ENCODE results near the gene PNPLA5.

The PNPLA5 gene

DNA sequence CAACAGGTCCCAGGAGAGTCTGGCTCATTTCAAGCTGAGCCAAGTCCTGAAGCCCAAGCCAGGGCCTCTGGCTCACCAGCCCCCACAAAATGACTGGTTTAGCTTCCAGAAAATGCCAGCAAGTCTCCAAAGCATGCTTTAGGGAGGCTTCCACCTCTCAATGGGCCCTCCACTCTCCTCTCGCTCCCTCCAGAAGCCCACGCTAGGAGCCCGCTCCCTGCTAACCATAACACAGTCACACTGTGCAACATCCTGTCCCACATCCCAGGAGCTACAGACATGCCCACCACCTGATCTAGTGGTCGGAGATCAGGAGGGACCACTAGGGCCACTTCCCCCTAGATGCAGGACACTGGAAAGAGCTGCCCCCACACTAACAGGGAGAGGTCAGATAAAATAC lies 36.4 kb downstream of the PNPLA5 start:
- DNase-seq (ENCODE audit: low read depth in 2 of 3, low spot score in 2 of 3): no peak

DNA sequence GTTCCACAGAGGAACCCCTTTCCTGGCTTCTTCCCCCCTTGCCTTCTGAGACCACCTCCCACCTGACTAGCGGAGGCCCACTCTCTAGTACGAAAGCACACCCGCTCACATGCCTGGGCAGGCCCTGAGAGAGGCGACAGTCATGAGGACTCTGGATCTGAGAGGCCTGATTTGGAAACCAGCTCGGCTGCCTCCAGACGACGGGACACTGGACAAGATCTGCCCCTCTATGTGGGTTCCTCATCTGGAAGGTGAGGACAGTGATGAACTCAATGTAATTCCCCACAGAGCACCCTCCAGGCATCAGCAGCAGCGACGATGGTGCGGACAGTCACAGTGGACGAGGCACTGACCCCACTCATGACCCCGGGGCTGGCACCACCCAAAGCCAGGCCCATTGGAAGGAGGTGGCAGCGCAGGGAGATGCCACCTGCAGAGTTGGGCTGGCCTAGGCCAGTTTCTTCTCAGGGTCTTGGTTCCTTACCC lies 37.0 kb downstream of the PNPLA5 start:
- no peak for DNase-seq (ENCODE audit: low read depth in 2 of 3, low spot score in 2 of 3)

DNA sequence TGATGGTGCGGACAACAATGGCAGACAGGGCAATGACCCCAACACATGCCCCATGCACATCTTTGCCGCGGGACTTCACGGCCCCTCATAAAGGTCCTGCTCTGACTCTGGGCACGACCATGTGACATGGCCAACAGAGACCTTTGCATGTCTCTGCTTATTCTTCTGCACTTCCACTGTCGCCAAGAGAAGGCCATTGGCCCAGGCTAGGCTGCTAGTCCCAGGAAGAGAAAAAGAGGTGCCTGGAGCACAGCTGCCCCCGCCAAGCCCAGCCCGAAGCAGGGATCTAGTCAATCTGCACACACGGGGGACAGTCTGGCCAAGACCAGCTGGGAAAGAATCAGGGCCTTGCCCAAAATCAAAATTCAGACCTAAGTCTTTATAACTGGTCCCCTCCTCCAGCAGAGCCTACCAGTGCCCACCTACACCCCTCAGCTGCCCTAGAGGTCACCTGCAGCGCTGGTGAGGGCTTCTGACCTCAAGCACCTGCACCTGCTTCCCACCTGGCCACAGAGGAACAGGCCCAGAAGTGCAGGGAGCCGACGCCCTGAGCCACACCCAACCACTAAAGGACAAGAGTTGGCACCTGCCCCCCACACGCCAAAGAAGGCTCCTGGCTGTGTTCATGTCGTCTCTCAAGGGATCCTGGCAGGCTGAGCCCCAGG lies 37.6 kb downstream of the PNPLA5 start:
- no peak for DNase-seq (ENCODE audit: low read depth in 2 of 3, low spot score in 2 of 3)

DNA sequence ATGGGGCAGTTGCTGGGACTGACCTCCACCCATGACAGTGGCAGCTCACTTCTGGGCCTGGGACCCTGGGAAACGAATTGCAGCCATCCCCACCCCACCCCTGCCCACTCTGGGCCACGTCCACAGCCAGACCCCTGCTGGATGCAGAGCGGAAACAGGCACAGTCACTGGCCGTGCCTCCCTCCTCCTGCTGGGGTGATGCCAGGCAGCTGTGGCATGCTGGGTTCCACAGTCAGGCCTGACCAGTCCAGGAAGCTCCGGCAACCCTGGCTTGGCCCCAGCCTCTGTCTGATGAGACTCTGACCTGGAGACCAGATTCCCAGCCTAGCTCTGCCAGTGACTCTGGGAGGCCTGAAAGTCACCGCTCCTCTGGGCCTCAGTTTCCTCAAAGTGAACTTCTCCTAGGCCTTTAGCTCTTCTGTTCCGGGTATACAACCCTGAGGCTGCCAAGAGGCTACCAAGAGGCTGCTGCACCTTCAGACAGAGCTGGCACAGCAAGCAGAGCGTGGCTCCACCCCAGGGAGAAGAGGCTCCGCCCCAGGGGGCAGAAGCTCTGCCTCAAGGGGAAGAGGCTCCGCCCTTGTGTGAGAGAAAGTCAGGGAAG lies 38.4 kb downstream of the PNPLA5 start:
- no peak for DNase-seq (ENCODE audit: low read depth in 2 of 3, low spot score in 2 of 3)

DNA sequence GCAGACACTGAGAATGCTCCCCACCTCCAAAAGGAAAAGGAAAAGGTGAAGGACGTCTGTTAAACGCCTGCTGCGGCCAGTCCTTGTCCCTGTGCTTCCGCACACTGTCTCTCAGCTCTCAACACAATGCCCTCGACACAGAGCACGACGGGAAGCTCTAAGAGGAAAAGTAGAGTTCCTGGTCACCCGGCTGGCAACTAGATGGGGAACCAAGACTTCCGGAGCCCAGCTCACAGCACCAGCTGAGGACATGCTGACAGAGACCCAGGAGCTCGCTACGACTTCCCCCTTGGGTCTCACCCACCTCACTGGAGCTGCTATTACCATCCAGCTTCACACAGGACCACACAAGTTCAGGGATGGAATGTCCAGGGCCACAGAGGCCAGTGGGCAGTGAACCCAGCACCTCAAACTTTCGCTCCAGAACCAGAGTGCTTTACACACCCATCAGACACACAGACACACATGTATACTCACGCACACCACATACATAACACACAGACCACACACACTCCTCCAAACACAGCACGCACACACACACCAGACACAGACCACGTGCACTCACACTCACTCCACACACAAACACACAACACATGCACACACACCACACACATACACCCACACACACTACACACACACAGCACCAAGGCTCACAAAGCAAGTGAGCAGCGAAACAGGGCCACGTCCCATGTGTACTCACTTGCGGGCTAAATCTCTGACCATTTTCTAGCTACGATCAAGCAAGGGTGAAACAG lies 39.1 kb downstream of the PNPLA5 start:
- no peak for DNase-seq (ENCODE audit: low read depth in 2 of 3, low spot score in 2 of 3)

DNA sequence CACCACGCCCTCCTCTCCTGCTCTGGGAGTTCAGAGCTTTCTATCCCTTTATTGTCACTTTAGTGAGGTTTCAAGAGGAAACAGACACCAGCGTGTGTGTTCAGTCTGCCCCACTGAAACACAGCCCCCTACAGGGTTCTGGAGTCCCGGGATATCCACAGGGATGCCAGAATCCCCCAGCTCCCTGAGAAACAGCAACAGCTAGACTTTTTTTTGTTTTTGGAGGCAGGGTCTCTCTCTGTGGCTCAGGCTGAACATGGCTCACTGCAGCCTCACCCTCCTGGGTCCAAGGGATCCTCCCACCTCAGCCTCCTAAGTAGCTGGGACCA lies 39.9 kb downstream of the PNPLA5 start:
- DNase-seq (ENCODE audit: low read depth in 2 of 3, low spot score in 2 of 3): no peak

DNA sequence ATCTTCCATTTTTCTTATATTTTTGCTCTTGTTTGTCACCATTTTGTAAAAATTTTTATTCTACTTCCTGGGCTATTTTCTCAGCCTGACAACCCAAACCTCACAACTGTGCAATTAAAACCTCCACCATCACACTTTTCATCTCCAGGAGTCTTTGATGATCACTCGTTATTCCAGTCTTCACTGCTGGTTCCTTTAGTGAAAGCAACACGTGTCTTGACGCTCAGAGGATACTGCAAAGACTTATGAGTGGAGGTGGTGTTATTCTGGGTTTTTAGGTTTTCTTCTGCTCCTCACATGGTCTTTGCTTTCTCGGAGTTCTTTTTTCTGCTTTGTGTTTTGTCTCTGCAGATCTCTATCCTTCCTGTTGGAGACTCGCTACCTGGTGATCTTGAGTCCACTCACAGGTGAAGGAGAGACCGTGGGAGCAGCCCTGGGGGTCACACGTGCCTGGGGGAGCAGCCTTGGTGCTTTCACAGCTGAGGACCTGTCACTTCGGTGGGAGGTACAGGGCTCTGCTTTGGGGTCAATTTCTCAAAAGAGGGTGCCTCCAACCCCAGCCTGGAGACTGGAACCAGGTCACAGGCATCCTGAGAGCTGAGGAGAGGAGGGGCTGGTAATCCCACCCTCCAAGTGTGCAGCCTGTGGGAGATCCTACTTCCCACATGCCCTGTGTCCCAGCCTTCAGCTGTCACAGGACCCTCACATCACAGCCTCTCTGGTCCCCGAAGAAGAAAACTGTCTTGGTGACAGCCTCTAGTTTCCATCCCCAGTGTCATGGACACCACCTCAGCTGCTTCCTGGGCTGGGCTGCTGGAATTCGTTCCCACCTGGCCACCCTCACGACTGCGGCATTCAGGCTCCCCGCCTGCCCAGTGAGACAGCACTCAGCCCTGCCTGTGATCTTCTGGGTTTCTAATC lies 40.5 kb downstream of the PNPLA5 start:
- no peak for DNase-seq (ENCODE audit: low read depth in 2 of 3, low spot score in 2 of 3)

DNA sequence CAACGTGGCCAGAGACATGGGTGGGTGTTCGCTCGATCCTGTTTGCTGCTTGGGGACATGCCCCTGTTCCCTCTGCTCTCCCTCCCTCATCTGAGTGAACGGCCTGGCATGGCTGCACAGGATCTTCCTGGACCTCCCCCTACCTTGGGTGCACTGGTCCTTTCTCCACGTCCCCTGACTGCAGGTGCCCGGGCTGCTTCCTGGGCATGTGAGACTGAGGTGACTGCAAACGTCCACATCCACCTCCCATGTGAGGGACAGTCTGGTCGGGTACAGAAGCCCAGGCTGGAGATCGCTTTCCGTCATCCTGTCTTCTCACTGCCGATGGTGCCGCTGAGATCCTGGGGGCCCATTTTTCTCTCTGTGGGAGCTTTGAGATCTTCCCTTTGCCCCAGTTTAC lies 41.3 kb downstream of the PNPLA5 start:
- DNase-seq (ENCODE audit: low read depth in 2 of 3, low spot score in 2 of 3): no peak

DNA sequence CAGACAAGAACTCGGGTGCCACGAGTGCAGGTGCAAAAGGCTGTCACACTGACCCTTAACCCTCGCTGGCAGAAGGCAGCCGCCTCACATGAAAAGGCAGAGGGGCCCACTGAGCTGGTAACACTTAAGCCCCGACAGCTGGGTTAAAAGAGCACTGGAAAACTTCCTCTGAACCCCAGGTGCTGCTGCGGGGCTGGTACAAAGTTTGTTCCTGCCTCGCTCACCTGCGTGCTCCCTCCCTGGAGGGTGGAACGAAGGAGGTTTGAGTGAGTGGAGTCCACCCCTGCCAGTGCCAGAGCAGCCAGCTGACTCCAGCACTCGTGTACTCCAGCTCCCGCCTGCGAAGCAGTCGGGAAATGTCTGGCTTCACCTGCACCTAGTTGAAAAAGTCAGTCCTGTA lies 42.1 kb downstream of the PNPLA5 start:
- no peak for DNase-seq (ENCODE audit: low read depth in 2 of 3, low spot score in 2 of 3)

DNA sequence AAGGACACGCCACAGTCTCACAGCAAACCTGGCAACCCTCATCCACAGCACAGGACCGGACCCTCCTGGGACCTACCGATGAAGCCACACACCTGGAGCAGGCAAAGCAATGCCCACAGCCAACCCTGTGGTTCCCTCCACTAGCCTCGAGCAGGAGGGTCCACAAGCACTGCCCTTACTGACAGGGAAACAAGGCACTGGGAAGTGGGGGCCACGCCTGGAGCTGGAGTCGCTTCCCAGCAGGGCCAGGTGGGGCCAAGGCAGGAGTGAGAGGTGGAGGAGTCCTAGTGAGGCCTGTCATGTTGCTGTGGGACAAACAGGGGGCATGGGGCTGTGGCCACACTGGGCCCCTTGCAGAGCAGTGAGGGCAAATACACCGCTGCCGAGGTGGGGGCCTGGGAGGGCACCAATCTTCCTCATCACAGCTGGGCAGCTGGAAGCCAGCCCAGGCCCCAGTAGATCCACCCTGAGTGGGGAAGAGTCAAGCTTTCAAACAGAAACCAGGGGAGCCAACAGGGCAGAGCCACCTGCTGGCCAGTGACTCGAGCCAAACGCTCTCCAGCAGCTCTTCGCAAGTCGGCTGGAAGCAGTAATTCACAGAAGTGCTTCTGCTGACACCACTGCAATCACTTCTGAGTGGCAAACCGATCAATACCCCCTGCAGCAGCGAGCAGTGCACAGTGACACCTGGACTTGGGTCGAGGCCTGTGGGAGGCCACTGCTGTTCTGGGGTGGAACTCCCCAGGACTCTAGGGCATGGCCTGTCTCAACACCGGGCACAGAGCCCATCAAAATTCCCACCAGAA lies 43.2 kb downstream of the PNPLA5 start:
- no peak for DNase-seq (ENCODE audit: low read depth in 2 of 3, low spot score in 2 of 3)

DNA sequence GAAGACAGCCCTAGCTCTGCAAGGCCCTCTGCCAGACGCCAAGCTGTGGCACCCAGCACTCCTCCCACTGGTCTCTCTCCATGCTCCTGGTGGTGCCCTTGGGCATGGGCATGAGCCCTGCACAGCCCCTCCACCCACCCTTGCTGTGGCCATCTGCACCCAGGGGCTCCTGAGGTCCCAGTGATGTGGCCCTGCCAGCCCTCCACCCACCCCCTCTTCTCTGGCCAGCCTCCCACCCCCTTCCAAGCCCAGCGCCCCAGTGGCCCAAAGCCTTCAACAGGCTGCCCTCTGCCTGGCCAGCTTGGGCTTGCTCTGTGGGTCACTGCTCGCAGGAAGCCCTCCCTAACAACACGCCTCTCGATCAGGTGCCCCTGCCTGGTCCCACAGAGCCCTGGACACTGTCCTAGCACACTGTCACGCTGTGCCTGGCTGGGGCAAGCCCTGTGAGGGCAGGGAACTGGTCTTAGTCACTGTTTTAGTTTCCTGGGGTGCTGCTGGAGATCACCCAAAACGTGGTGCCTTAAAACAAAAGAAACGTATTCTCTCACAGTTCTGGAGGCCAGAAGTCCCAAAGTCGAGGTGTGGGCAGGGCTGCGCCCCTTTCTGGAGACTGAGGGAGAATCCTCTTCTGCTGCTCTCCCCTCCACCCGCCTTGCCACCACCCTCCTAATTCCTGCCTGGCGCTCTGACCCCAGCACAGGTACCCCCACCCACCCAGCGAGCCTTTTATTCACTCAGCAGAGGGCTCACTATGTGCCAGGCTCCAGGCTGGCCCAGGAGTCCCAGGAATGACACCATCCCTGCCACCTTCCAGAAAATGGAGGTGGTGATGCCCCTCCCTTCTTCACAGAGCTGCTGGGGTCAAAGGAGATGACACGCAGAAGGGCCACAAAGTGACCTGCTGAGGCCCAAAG lies 44.2 kb downstream of the PNPLA5 start:
- DNase-seq (ENCODE audit: low read depth in 2 of 3, low spot score in 2 of 3): no peak

DNA sequence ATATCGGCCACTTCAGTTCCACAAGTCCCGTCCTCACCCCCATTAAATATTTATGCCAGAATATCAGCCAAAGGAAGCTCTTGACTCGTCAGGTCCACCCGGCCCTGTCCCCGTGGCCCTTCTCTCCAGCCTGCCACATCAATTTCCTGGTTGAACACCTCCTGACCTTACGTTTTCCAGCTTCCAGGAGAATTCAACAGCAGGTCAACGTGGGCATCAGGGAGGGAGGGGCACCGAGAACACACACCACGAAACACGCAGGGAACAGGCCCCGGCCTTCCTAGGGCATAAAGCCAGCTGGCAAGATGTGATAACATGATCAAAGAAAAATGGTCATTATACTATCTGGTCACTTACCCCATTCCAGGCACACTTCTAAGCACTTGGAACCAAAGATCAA lies 44.8 kb downstream of the PNPLA5 start:
- DNase-seq (ENCODE audit: low read depth in 2 of 3, low spot score in 2 of 3): no peak

DNA sequence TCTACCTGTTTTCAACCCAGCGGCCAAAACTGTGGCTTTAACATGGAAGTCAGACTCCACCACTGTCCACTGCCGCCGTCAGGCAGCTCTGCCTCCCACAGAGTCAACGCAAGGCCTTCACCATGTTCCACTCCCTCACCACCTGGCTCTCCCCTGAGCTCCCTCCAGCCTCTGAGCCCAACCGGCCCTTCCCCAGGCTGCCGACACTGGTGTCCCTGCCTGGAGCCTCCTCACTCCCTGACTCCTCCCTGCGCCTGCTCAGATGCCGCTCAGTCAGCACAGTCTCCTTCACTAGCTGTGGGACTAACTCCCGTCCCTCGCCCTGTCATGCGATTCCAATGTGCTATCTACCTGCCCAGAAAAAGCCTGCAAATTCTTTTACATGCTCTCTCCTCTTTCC lies 45.8 kb downstream of the PNPLA5 start:
- DNase-seq (ENCODE audit: low read depth in 2 of 3, low spot score in 2 of 3): no peak

DNA sequence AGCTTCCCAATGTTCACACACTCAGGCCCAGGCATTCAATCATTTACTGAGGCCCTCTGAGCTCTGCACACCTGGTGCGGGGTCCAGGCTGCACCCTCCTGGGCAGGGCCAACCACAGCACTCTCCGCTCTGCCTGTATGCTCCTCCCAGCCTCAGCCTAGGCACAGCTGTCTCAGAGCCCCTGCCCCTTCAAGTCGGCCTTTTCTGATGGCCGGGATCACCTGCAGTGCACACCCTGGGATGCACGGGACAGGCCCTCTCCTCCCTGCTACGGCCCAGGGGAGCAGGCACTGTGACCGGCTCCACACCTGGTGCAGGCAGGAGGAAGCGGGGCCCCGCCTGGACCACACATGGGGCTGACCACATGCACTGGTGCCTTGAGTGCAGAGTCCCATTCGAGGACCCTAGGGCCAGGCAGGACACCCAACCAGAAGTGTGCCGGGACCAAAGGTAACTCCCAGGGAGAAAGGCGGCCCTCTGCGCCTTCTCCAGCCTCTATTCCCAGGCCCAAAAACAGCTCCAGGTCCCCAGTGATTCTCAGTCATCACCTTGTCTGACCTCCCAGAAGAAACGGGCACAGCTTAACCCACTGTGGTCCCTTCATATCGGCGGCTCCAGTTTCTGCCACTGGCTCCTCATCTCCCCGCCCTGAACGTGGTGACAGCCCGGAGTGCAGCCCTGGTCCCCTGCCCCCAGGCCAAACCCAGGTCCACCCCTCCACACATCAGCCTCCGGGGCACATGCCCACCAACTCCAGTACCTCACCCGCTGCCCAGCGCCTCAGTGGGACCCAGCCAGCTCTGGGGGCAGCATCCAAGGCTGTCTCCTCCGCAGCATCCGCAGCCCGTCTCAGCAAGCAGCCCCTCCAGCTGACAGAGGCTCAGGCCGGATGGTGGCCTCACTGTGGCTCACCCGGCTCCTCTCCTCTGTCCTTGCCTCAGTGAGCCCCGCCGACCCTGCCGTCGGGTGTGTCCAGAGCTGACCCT lies 47.0 kb downstream of the PNPLA5 start:
- DNase-seq (ENCODE audit: low read depth in 2 of 3, low spot score in 2 of 3): no peak

DNA sequence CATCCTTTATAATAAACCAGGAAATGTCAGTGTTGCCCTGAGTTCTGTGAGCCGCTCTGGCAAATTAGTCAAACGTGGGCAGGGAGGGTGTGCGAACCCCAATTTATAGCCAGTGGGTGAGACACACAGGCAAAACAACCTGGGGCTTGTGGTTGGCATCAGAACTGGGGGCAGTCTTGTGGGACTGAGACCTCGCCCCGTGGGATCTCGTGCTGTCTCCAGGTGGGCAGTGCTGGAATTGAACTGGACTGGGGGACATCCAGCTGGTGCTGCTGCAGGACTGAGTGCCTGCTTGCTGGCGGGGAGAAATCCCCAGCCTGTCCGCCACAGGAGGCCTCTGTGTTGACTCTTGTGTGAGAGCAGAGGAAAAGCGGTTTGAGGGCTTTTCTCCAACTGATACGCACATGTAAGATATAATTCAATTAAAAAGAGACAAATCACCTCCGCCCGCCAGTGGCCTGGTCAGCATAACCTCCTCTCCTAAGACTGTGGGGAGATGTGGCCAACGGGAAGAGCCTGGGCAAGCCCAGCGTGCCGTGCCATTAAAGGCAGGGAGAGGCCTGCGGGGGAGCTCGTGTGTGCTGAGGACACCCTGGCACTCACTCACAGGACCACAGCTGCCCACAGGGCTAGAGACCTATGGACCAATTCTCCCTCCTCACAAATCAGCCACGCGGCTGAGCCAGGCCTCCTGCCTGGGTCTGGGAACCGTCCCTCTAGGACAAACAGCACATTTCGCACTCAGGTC lies 47.9 kb downstream of the PNPLA5 start:
- DNase-seq (ENCODE audit: low read depth in 2 of 3, low spot score in 2 of 3): no peak

DNA sequence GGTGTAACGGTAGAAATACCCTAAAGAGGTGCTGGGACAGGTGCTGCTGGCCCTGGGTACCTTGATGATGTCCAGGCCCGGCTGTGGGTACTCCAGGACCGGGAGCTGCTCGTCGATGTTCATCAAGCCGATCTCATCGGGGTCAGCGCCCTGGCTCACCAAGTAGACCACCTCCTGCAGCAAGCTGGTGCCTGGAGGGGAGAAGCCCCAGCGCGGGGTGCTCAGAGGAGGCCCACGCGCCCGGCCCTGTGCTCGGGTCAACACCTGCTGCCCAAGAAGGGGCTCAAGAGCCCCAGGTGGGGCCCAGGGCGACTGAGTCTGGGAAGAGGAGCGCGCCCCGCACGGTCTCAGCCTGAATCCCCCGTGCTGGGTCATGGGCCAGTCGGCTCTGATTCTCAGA lies 50.1 kb downstream of the PNPLA5 start:
- no peak for DNase-seq (ENCODE audit: low read depth in 2 of 3, low spot score in 2 of 3)

DNA sequence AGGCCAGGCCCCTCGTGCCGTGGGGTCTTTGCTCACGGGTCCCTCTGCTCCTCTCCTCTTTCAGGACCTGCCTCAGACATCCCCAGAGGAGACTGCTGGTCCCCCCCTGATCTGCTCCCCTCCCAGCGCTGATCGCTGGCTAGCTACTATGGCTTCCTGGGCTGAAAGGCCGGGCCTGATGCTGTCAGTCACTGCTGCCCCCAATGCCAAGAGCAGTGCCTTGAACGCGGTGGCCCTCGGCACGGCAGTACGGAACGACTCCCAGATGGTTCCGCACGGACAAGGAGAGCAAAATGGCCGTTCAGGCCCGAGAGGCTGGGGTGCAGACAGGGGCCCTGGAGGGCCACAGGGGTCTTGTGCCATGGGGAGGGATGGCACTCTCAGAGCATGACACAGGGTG lies 51.0 kb downstream of the PNPLA5 start:
- no peak for DNase-seq (ENCODE audit: low read depth in 2 of 3, low spot score in 2 of 3)

DNA sequence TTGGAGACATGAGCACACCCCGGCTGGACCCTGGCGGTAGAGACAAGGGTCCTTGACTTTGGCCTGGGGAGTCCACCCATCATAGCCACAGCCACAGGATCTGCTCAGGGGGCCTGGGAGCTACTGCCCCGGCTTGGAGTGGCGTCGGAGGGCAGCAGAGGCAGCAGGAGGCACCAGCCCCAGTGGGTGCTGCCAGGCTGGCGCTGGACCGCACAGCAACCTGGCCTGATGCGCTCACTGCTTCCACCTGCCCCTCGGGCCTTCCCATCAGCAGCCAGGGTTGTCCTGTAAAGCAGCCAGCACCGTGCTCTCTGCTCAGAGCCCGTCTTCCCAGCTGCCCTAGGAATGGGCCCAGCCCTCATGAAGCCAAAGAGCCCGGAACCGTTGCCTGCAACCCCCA lies 51.4 kb downstream of the PNPLA5 start:
- no peak for DNase-seq (ENCODE audit: low read depth in 2 of 3, low spot score in 2 of 3)

Measured in activated CD8-positive, alpha-beta memory T cell treated with anti-CD3 and anti-CD28 coated beads for 48 hours (primary cell).